Left ventricle myocardium inferior (tissue), 1 donor: ENCODE results near the gene OGDH. TPM values are rescaled to one million over a fixed set of nuclear protein-coding genes. Genes with fewer than 3 reads are reported as not detected.
"Not testable (repeated sequence)": the region's sequence is repeated elsewhere in the genome, so short reads cannot be mapped to it uniquely, and the experiment has no call there.

ENCODE experiments used
- DNase-seq: peaks from one replicate; pipeline ENCODE4 v3.0.0-alpha.2; 2020
- H3K27ac ChIP-seq: fragments of 200-600 bp; replicated peaks from 2 replicates; pipeline ENCODE4 v1.8.0; 2021
- H3K27me3 ChIP-seq: fragments of 200-600 bp; 2 replicates; pipeline ENCODE4 v1.8.0; 2021; ENCODE audit warnings: low read depth
- H3K36me3 ChIP-seq: fragments of 200-600 bp; 2 replicates; pipeline ENCODE4 v1.8.0; 2021
- H3K4me1 ChIP-seq: fragments of 200-600 bp; 2 replicates; pipeline ENCODE4 v1.8.0; 2021
- H3K4me3 ChIP-seq: fragments of 200-600 bp; 2 replicates; pipeline ENCODE4 v1.8.0; 2021; ENCODE audit warnings: mild to moderate bottlenecking, moderate library complexity
- H3K9me3 ChIP-seq: fragments of 200-600 bp; replicated peaks from 2 replicates; pipeline ENCODE4 v1.8.0; 2021
- intact Hi-C: fragments of 100-400 bp; cut with micrococcal nuclease; formaldehyde crosslinking; loops from one replicate; pipeline ENCODE4 v1.11.0; 2022
- total RNA-seq: library from RNA; stranded (reverse); fragmentation: NEBNext Ultra II Directional; extraction: Animal tissue kit (Norgen Biotek cat#: 25700); gene quantifications from one replicate; pipeline ENCODE4 v1.2.1, GENCODE V29; 2021
- TF ChIP-seq, protein P1 (sequence below): fragments of 200-600 bp; IDR thresholded peaks from 2 replicates; pipeline ENCODE4 v1.8.0; 2021; ENCODE audit warnings: antibody characterized with exemption, mild to moderate bottlenecking, borderline replicate concordance
- donor health status: DM: no; HTN: yes; CAD: no; lungs with severe emphysema.

The OGDH gene
- total RNA-seq, 1 donor from 2014 or later = 677 TPM

DNA sequence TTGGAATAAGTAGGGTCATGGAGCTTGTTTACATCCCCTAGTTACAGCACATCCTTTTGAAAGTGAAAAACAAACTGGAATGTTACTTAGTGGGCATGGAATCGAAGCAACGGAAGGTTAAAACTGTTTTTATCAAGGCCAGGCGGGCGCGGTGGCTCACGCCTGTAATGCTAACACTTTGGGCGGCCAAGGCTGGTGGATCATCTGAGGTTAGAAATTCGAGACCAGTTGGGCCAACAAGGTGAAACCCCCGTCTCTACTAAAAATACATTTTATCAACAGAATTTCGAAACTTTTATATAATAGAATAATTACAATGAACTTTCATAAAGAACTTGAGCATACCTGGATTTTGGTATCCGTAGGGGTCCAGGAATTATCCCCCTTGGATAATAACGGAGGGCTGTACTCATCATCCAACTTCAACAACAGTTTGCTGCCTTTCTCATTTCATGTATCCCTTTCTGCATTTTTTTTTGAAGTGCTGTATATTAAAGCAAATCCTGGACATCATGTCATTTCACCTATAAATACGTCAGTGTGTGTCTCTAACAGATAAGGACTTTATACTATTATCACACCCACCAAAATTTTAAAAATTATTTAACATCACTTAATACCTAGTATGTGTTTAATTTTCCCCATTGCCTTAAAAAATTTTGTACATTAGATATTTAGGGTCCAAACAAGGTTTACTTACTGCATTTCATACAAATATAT, 23.1 kb upstream of the OGDH start:
- Histone ChIP-seq H3K27ac (peak overlapping the region; percentile 96), H3K4me1 (peaks cover 34% of the 10 kb centered on the region), H3K4me3 (peak overlapping the region; percentile 86), H3K36me3 (peaks cover 27% of the 10 kb centered on the region), H3K27me3 (no peaks in the 10 kb centered on the region), H3K9me3 (no peaks in the 10 kb centered on the region)
- no peak for DNase-seq
- TF ChIP-seq, protein P1, sequence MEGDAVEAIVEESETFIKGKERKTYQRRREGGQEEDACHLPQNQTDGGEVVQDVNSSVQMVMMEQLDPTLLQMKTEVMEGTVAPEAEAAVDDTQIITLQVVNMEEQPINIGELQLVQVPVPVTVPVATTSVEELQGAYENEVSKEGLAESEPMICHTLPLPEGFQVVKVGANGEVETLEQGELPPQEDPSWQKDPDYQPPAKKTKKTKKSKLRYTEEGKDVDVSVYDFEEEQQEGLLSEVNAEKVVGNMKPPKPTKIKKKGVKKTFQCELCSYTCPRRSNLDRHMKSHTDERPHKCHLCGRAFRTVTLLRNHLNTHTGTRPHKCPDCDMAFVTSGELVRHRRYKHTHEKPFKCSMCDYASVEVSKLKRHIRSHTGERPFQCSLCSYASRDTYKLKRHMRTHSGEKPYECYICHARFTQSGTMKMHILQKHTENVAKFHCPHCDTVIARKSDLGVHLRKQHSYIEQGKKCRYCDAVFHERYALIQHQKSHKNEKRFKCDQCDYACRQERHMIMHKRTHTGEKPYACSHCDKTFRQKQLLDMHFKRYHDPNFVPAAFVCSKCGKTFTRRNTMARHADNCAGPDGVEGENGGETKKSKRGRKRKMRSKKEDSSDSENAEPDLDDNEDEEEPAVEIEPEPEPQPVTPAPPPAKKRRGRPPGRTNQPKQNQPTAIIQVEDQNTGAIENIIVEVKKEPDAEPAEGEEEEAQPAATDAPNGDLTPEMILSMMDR = no peak
- intact Hi-C loops = loop anchor here (10.0 kb wide), 1 partner anchor 261 kb away; the partner anchor contains the start of gene H2AZ2

DNA sequence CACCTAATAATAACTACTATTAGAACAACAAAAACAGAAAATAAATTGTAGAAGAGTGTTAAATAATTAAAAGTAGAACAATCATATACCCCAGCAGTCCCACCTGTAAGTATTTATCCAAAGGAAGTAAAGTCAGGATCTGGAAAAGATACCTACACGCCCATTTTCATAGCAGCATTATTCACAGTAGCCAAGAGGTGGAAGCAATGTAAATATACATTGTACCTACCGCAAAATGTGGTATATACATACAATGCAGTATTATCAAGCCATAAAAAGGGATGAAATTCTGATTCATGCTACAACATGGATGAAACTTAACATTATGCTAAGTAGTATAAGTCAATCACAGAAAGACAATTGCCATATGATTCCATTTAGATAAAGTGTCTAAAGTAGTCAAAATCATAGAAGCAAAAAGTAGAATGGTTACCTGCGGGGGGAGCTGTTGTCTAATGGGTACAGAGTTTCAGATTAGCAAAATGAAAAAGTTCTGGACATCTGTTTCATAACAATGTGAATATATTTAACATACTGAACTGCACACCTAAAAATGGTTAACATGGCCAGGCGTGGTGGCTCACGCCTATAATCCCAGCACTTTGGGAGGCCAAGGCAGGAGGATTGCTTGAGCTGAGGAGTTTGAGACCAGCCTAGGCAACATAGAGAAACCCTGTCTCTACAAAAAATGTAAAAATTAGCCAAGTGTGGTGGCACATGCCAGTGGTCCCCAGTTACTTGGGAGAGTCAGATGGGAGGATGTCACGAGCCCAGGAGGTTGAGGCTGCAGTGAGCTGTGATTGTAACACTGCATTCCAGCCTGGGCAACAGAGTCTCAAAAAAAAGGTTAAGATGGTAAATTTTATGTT, 18.4 kb upstream of the OGDH start:
- no peaks in the 10 kb centered on the region for H3K27me3 ChIP-seq
- peak overlapping the region; percentile 43 for H3K27ac ChIP-seq
- no peak for DNase-seq
- TF ChIP-seq, protein P1 = peak; percentile 74
- H3K36me3 ChIP-seq = no peaks in the 10 kb centered on the region
- H3K4me1 ChIP-seq = peaks cover 5% of the 10 kb centered on the region
- no peak overlapping the region for H3K4me3 ChIP-seq
- intact Hi-C loops = loop anchor here (5.0 to 10.0 kb wide), 2 partner anchors 257 to 334 kb away; partner anchors contain the start of gene H2AZ2
- H3K9me3 ChIP-seq = no peaks in the 10 kb centered on the region

DNA sequence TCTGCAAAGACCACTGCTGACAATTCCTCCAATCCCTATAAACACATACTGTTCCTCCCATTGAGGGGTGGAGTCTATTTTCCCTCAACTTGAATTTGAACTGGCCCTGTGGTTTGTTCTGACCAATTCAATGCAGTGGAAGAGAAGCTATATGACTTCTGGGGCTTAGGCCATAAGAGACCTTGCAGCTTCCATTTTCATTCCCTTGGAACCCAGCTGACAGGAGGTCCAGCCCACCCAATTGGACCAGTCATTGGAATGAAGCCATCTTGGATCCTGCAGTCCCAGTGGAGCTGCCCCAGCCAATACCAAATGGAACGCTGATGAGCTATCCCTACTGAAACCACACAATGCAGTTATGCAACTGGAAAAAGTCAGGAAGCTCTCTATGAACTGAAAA, 15.5 kb upstream of the OGDH start:
- Histone ChIP-seq H3K36me3 (no peaks in the 10 kb centered on the region), H3K4me3 (no peak overlapping the region), H3K4me1 (peaks cover 10% of the 10 kb centered on the region), H3K27ac (no peak overlapping the region), H3K9me3 (no peaks in the 10 kb centered on the region), H3K27me3 (no peaks in the 10 kb centered on the region)
- intact Hi-C loops = no loop called here
- DNase-seq = no peak
- TF ChIP-seq, protein P1 = no peak

DNA sequence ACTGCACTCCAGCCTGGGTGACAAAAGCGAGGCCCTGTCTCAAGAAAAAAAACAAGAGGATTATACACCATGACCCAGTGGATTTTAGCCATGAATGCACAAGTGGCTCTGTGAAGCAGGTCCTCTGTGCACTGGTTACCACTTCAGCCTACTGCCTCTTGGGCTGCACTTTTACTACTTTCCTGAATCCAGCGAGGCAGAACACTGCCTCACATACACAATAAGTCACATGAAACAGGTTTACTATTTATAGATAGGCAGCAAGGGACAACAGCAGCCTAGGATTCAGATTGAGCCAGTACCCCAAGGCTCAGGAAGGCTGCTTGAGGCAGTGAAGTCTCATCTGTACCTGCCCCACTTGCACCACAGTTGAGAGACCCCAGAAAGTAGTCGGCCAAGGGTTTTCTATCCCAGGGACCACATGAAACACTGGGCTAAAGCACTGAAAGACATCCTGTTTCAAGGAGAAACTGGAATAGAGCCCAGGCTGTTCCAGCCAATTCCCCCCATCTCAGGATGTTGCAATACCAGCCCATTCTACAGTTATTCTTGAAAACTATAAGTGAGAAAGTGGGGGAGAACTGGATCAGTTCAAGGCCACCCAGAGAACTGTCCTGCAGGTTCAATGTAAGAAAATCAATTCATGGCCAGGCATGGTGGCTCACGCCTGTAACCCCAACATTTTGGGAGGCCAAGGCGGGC, 10.3 kb upstream of the OGDH start:
- H3K4me3 ChIP-seq = no peak overlapping the region
- no peak for DNase-seq
- TF ChIP-seq, protein P1 = peak; percentile 34
- H3K36me3 ChIP-seq = no peaks in the 10 kb centered on the region
- intact Hi-C loops = no loop called here
- peak overlapping the region; percentile 80 for H3K27ac ChIP-seq
- H3K4me1 ChIP-seq = peaks cover 14% of the 10 kb centered on the region
- H3K27me3 ChIP-seq = no peaks in the 10 kb centered on the region
- no peaks in the 10 kb centered on the region for H3K9me3 ChIP-seq

DNA sequence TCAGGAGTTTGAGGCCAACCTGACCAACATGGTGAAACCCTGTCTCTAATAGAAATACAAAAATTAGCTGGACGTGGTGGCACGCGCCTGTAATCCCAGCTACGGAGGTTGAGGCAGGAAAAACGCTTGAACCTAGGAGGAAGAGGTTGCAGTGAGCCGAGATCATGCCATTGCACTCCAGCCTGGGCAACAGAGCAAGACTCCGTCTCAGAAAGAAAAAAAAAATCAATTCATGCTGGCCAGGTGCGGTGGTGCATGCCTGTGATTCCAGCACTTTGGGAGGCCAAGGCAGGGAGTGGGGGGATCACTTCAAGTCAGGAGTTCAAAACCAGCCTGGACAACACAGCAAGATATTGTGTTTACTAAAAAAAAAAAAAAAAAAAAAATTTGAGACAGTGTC, 9.2 kb upstream of the OGDH start:
- H3K4me1 ChIP-seq = peaks cover 14% of the 10 kb centered on the region
- H3K4me3 ChIP-seq, intact Hi-C loops, H3K27me3 ChIP-seq, H3K27ac ChIP-seq, H3K9me3 ChIP-seq, H3K36me3 ChIP-seq, DNase-seq: not testable (repeated sequence)
